ENCODE results near the gene FOXA3.

FOXA3 gene

GRCh38 chr19:45862271-45862563, 1.9 kb upstream of the FOXA3 start:
- peaks cover 20 to 40% of the 10 kb centered on the region in 2 experiments for H3K36me3 ChIP-seq (ENCODE audit: control insufficient read depth in 2 of 2, insufficient read depth in 1 of 2, low read length in 2 of 2)
- ChIA-PET POLR2A (interaction anchor here (1.1 to 3.7 kb wide), 7 partner anchors 19 to 145 kb away, joined by 3 to 39 read pairs (median 19); partner anchors contain the start of genes IRF2BP1, MYPOP and SIX5), CTCF (interaction anchor here (1.1 to 6.6 kb wide), 3 partner anchors 20 to 752 kb away, joined by 3 to 91 read pairs (median 4); partner anchors contain the start of gene IRF2BP1)
- peak overlapping the region; percentile 71 for H3K4me3 ChIP-seq (ENCODE audit: low read depth, low read length)
- H3K9me3 ChIP-seq (ENCODE audit: control insufficient read depth, insufficient read depth, low read depth, low read length) = no peaks in the 10 kb centered on the region
- H3K27ac ChIP-seq (ENCODE audit: extremely low read depth, low read depth, low read length) = peak overlapping the region; percentile 83
- H3K4me1 ChIP-seq (ENCODE audit: control insufficient read depth, insufficient read depth, low read length) = peaks cover 10% of the 10 kb centered on the region
- TF ChIP-seq ZBTB17 (tag by site-specific recombination; IDR thresholded peaks at IDR 0.05) (peak; percentile 47), ZNF248 (tag by site-specific recombination; IDR thresholded peaks at IDR 0.05) (no peak), ZNF843 (tag by site-specific recombination; IDR thresholded peaks at IDR 0.05) (peak; percentile 13; the same call in 1 of the 2 replicates)
- TF ChIP-seq, protein P1, sequence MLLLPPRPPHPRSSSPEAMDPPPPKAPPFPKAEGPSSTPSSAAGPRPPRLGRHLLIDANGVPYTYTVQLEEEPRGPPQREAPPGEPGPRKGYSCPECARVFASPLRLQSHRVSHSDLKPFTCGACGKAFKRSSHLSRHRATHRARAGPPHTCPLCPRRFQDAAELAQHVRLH (tag by site-specific recombination; IDR thresholded peaks at IDR 0.05) = 0 out of 2 replicates have a peak, but pooled peaks have one; percentile 30

DNA sequence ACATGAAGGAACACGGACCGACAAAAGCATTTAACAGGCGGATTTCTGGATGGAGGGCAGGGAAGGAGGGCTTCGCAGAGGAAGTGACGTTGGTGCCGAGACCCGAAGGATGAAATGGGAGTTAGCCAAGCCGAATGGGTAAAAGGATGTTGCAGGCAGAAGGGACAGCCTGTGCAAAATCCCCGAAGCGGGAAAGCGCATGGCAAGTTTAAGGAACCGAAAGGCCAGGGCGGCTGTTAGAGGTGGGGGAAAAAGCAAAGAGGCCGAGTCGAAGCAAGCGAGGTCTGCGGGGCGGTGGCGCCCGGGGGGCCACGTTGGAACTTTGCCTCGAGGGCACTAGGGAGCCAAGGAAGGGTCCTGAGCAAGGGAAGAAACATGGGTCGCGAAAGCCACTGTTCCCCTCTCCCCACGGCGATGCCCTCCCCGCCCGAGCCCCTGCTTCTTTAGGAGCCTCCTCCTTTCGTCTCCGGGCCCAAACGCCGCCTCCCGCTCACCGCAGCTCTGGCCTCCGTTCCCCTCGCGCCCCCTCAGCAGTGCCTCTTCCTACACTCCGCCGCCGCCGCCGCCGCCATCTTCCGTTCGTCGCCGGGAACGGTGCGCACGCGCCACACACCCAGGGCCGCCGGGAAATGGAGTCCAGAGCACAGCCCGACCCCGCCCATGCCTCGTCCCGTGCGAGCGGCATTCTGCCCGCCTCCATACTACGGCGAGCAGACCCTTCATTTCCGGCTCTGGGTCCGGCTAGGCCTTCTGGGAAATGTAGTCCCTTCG, 1.4 kb upstream of the FOXA3 start, which contains the start of gene SYMPK:
Gene SYMPK, minus strand, starts transcription at position 584 of the 771 bp plus-strand sequence. CDS start 8,652 bp downstream, outside the sequence.
- ChIA-PET POLR2A (interaction anchor here (0.6 to 3.7 kb wide), 19 partner anchors 9 to 738 kb away, joined by 3 to 39 read pairs (median 4); partner anchors contain the start of genes CALM3, CCDC61, CCDC8 and IRF2BP1), CTCF (interaction anchor here (0.6 to 6.6 kb wide), 9 partner anchors 20 to 368 kb away, joined by 3 to 91 read pairs (median 4); partner anchors contain the start of genes IRF2BP1 and MYPOP)
- H3K27ac ChIP-seq (ENCODE audit: extremely low read depth, low read depth, low read length) = peak within 1 kb of the TSS; percentile 83
- peak within 1 kb of the TSS; percentile 71 for H3K4me3 ChIP-seq (ENCODE audit: low read depth, low read length)
- H3K9me3 ChIP-seq (ENCODE audit: control insufficient read depth, insufficient read depth, low read depth, low read length) = no peaks in the 10 kb centered on the region
- peaks cover 20 to 40% of the 10 kb centered on the region in 2 experiments for H3K36me3 ChIP-seq (ENCODE audit: control insufficient read depth in 2 of 2, insufficient read depth in 1 of 2, low read length in 2 of 2)
- H3K4me1 ChIP-seq (ENCODE audit: control insufficient read depth, insufficient read depth, low read length) = peaks cover 10% of the 10 kb centered on the region
- no peak for TF ChIP-seq ZNF274 (IDR thresholded peaks at IDR 0.05; ENCODE audit: low read length)
- no peak for TF ChIP-seq ZNF274 (tag by site-specific recombination; IDR thresholded peaks at IDR 0.05; ENCODE audit: borderline replicate concordance)
- no peak for TF ChIP-seq ZNF624 (tag by site-specific recombination; IDR thresholded peaks at IDR 0.05)
- TF ChIP-seq ZFP41 (tag by site-specific recombination; IDR thresholded peaks at IDR 0.05; ENCODE audit: borderline replicate concordance) = no peak
- TF ChIP-seq ZNF449 (tag by site-specific recombination; IDR thresholded peaks at IDR 0.05) = no peak
- TF ChIP-seq ZNF175 (tag by site-specific recombination; IDR thresholded peaks at IDR 0.05) = no peak
- TF ChIP-seq YY2 (tag by site-specific recombination; IDR thresholded peaks at IDR 0.05) = peak; percentile 97
- TF ChIP-seq ZNF558 (tag by site-specific recombination; IDR thresholded peaks at IDR 0.05) = peak; percentile 95
- no peak; the same call in 1 of the 2 replicates for TF ChIP-seq MZF1 (tag by site-specific recombination; IDR thresholded peaks at IDR 0.05; ENCODE audit: borderline replicate concordance)
- TF ChIP-seq ZNF223 (tag by site-specific recombination; IDR thresholded peaks at IDR 0.05) = no peak
- no peak for TF ChIP-seq ZNF514 (tag by site-specific recombination; IDR thresholded peaks at IDR 0.05)
- TF ChIP-seq ZNF837 (tag by site-specific recombination; IDR thresholded peaks at IDR 0.05) = no peak
- no peak for TF ChIP-seq GLI2 (tag by site-specific recombination; IDR thresholded peaks at IDR 0.05; ENCODE audit: borderline replicate concordance, low read depth)
- TF ChIP-seq ZFHX2 (tag by site-specific recombination; conservative IDR thresholded peaks at IDR 0.05) = peak; percentile 88
- no peak for TF ChIP-seq BCL11A (tag by site-specific recombination; IDR thresholded peaks at IDR 0.05; ENCODE audit: low read depth)
- TF ChIP-seq RBAK (tag by site-specific recombination; IDR thresholded peaks at IDR 0.05) = no peak
- TF ChIP-seq ZNF174 (tag by site-specific recombination; IDR thresholded peaks at IDR 0.05) = no peak
- no peak for TF ChIP-seq SCRT1 (tag by site-specific recombination; IDR thresholded peaks at IDR 0.05; ENCODE audit: borderline replicate concordance)
- TF ChIP-seq, protein P2, sequence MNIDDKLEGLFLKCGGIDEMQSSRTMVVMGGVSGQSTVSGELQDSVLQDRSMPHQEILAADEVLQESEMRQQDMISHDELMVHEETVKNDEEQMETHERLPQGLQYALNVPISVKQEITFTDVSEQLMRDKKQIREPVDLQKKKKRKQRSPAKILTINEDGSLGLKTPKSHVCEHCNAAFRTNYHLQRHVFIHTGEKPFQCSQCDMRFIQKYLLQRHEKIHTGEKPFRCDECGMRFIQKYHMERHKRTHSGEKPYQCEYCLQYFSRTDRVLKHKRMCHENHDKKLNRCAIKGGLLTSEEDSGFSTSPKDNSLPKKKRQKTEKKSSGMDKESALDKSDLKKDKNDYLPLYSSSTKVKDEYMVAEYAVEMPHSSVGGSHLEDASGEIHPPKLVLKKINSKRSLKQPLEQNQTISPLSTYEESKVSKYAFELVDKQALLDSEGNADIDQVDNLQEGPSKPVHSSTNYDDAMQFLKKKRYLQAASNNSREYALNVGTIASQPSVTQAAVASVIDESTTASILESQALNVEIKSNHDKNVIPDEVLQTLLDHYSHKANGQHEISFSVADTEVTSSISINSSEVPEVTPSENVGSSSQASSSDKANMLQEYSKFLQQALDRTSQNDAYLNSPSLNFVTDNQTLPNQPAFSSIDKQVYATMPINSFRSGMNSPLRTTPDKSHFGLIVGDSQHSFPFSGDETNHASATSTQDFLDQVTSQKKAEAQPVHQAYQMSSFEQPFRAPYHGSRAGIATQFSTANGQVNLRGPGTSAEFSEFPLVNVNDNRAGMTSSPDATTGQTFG (tag by site-specific recombination; IDR thresholded peaks at IDR 0.05; ENCODE audit: borderline replicate concordance) = no peak; the same call in 1 of the 2 replicates
- peak; percentile 74 for TF ChIP-seq PRDM10 (tag by site-specific recombination; IDR thresholded peaks at IDR 0.05)
- no peak for TF ChIP-seq ZNF404 (tag by site-specific recombination; IDR thresholded peaks at IDR 0.05)
- peak; percentile 65 for TF ChIP-seq EGR2 (tag by site-specific recombination; IDR thresholded peaks at IDR 0.05; ENCODE audit: low read depth)
- no peak for TF ChIP-seq HOXD13 (CRISPR knock-in tag; IDR thresholded peaks at IDR 0.05; ENCODE audit: borderline replicate concordance)

Data from HEK293 (cell line).